Measurements from ENCODE around the gene RAB11FIP2. TPM values are rescaled to one million over a fixed set of nuclear protein-coding genes. Genes with fewer than 3 reads are reported as not detected.

RAB11FIP2 gene
- total and polyA plus RNA-seq, 4 donors: 3.0 to 11.5 (median 6.0) TPM

- Histone ChIP-seq H3K27me3 (ENCODE audit: control insufficient read depth in 4 of 4, insufficient read depth in 4 of 4, low read length in 3 of 4) (peaks cover 0 to 3% (median 1%) of the 10 kb centered on the region in 4 donors), H3K9me3 (ENCODE audit: control insufficient read depth in 4 of 4, low read length in 3 of 4) (peaks cover 0 to 1% (median 0%) of the 10 kb centered on the region in 4 donors), H3K36me3 (ENCODE audit: control insufficient read depth in 4 of 4, insufficient read depth in 3 of 4, low read depth in 1 of 4, low read length in 3 of 4) (no peaks in the 10 kb centered on the region), H3K9ac (ENCODE audit: low read depth in 1 of 2, low read length in 2 of 2) (no peak overlapping the region), H3K4me1 (ENCODE audit: control insufficient read depth in 4 of 4, insufficient read depth in 4 of 4, low read length in 3 of 4) (no peaks in the 10 kb centered on the region), H3K4me3 (ENCODE audit: low read depth in 1 of 3, low read length in 3 of 3) (no peak overlapping the region), H3K27ac (ENCODE audit: low read depth in 1 of 2, low read length in 2 of 2) (no peak overlapping the region)
- 95% methylated on average over 3 of the region's 3 CpGs for WGBS
- no peak for DNase-seq (ENCODE audit: low spot score)
- TF ChIP-seq ZBTB33 (IDR thresholded peaks at IDR 0.05) (no peak), TAF1 (conservative IDR thresholded peaks at IDR 0.05) (no peak), SP1 (IDR thresholded peaks at IDR 0.05) (no peak), GABPA (IDR thresholded peaks at IDR 0.05 in 1 of 2, conservative IDR thresholded peaks at IDR 0.05 in 1 of 2) (no peak), YY1 (IDR thresholded peaks at IDR 0.05) (no peak), RXRA (IDR thresholded peaks at IDR 0.05) (no peak), NR2F2 (IDR thresholded peaks at IDR 0.05) (no peak), FOXA1 (IDR thresholded peaks at IDR 0.05) (no peak), CTCF (IDR thresholded peaks at IDR 0.05; ENCODE audit: low read depth, low read length, missing input control) (no peak), HNF4A (conservative IDR thresholded peaks at IDR 0.05) (no peak), EGR1 (IDR thresholded peaks at IDR 0.05; ENCODE audit: low read depth in 2 of 2) (no peak), MAX (IDR thresholded peaks at IDR 0.05) (no peak), RAD21 (IDR thresholded peaks at IDR 0.05) (no peak), FOXA2 (IDR thresholded peaks at IDR 0.05) (no peak), REST (IDR thresholded peaks at IDR 0.05) (no peak), JUND (IDR thresholded peaks at IDR 0.05) (no peak), HNF4G (IDR thresholded peaks at IDR 0.05) (no peak)
- TF ChIP-seq, protein P1, sequence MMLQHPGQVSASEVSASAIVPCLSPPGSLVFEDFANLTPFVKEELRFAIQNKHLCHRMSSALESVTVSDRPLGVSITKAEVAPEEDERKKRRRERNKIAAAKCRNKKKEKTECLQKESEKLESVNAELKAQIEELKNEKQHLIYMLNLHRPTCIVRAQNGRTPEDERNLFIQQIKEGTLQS (IDR thresholded peaks at IDR 0.05): no peak
Measured at GRCh38 chr10:118076705-118077104, 30.0 kb upstream of the RAB11FIP2 start.
